Upper lobe of left lung (tissue), 6 donors: ENCODE data around the gene NINJ2. TPM values are rescaled to one million over a fixed set of nuclear protein-coding genes. Genes with fewer than 3 reads are reported as not detected.

Source experiments
- ATAC-seq, 2 donors: fragments of 200-7000 bp; cut with Tn5 transposase; one replicate each; pipeline ENCODE4 v1.9.1; 2022; ENCODE audit warnings: mild to moderate bottlenecking in 2 of 2, moderate library complexity in 2 of 2; ENCODE audit not compliant: low FRiP score in 2 of 2
- DNase-seq, 2 donors: peaks; one replicate each; pipeline ENCODE4 v3.0.0-alpha.2; 2019 to 2020
- H3K27ac ChIP-seq, 4 donors: fragments of 200-600 bp; sonication (generic); one replicate each; pipeline ENCODE4 v1.5.1; 2016 to 2019
- H3K27me3 ChIP-seq, 4 donors: fragments of 200-600 bp; sonication (generic); one replicate each; pipeline ENCODE4 v1.5.1; 2017 to 2019
- H3K36me3 ChIP-seq, 4 donors: fragments of 200-600 bp; sonication (generic); one replicate each; pipeline ENCODE4 v1.5.1; 2016 to 2019
- H3K4me1 ChIP-seq, 4 donors: fragments of 200-600 bp; sonication (generic); one replicate each; pipeline ENCODE4 v1.5.1; 2018 to 2019
- H3K4me3 ChIP-seq, 4 donors: fragments of 200-600 bp; sonication (generic); one replicate each; pipeline ENCODE4 v1.5.1; 2017 to 2019; ENCODE audit warnings: mild to moderate bottlenecking in 2 of 4, moderate library complexity in 1 of 4
- H3K9me3 ChIP-seq, 4 donors: fragments of 200-600 bp; sonication (generic); one replicate each; pipeline ENCODE4 v1.5.1; 2018 to 2019
- CTCF ChIP-seq, 6 experiments: fragments of 450-650 bp in 4 of 6; fragments of 200-600 bp in 2 of 6; sonication (generic) in 2 of 6; IDR thresholded peaks; one replicate each; pipeline ENCODE4 v1.5.1; 2016 to 2019; ENCODE audit warnings: antibody characterized with exemption in 6 of 6
- EP300 ChIP-seq, 4 donors: sonication (generic); formaldehyde crosslinking; IDR thresholded peaks; one replicate each; pipeline ENCODE4 v1.5.1; 2017; ENCODE audit warnings: antibody characterized with exemption in 4 of 4, control low read depth in 2 of 4
- POLR2A ChIP-seq, 4 donors: fragments of 450-650 bp; IDR thresholded peaks; one replicate each; pipeline ENCODE4 v1.5.1; 2016 to 2017; ENCODE audit warnings: antibody characterized with exemption in 4 of 4, mild to moderate bottlenecking in 2 of 4
- POLR2AphosphoS5 ChIP-seq, 2 donors: sonication (generic); formaldehyde crosslinking; IDR thresholded peaks; one replicate each; pipeline ENCODE4 v1.5.1; 2017; ENCODE audit warnings: antibody characterized with exemption in 2 of 2
- WGBS, 2 donors: methylation state at CpG; one replicate each; pipeline ENCODE4 v1.1.5; 2017 to 2018; 5-methylcytosine and 5-hydroxymethylcytosine counted together
- total RNA-seq, 6 donors: library from RNA; depleted of rRNA in 4 of 6; stranded (reverse); fragments of >200 nt in 4 of 6; gene quantifications; one replicate each; pipeline versions ENCODE4 v1.1.0 to v1.2.1, GENCODE V29; 2016 to 2021
- donor health status: DM: no; HTN: no; CAD: no; lungs with moderate emphysema.
- donor health status: DM: no; HTN: yes; CAD: no; lungs with severe emphysema.

Gene NINJ2
- total RNA-seq, 6 donors from 2014 or later, result 15.6 to 73.3 (median 36.2) TPM

- ATAC-seq, result no peak
- Histone ChIP-seq H3K27ac (no peak overlapping the region), H3K27me3 (no peaks in the 10 kb centered on the region), H3K9me3 (peaks cover 0 to 5% (median 2%) of the 10 kb centered on the region in 4 donors), H3K4me3 (no peak overlapping the region), H3K36me3 (no peaks in the 10 kb centered on the region), H3K4me1 (no peaks in the 10 kb centered on the region)
- no peak for DNase-seq
- 86 to 87% methylated on average over 4 of the region's 4 CpGs for WGBS, 2 donors
- TF ChIP-seq POLR2A (IDR thresholded peaks at IDR 0.05) (no peak), EP300 (IDR thresholded peaks at IDR 0.05) (no peak), CTCF (IDR thresholded peaks at IDR 0.05) (no peak), POLR2AphosphoS5 (IDR thresholded peaks at IDR 0.05) (no peak)
Observed at GRCh38 chr12:527729-528128, 135.5 kb downstream of the NINJ2 start.

GRCh38 chr12:527241-527640 lies 136.0 kb downstream of the NINJ2 start:
- Histone ChIP-seq H3K9me3 (peaks cover 0 to 5% (median 1%) of the 10 kb centered on the region in 4 donors), H3K36me3 (no peaks in the 10 kb centered on the region), H3K4me1 (no peaks in the 10 kb centered on the region), H3K4me3 (no peak overlapping the region), H3K27ac (no peak overlapping the region), H3K27me3 (no peaks in the 10 kb centered on the region)
- ATAC-seq (no peak), DNase-seq (no peak)
- 81 to 91% methylated on average over 4 to 6 of the region's 7 CpGs for WGBS, 2 donors
- no peak for TF ChIP-seq POLR2AphosphoS5 (IDR thresholded peaks at IDR 0.05)
- TF ChIP-seq CTCF (IDR thresholded peaks at IDR 0.05), result no peak
- TF ChIP-seq POLR2A (IDR thresholded peaks at IDR 0.05), result no peak
- TF ChIP-seq EP300 (IDR thresholded peaks at IDR 0.05), result no peak

GRCh38 chr12:526089-526488 lies 137.2 kb downstream of the NINJ2 start:
- no peak overlapping the region for H3K27ac ChIP-seq
- DNase-seq (no peak), ATAC-seq (no peak)
- no peaks in the 10 kb centered on the region for H3K4me1 ChIP-seq
- H3K9me3 ChIP-seq, result no peaks in the 10 kb centered on the region
- no peaks in the 10 kb centered on the region for H3K36me3 ChIP-seq
- TF ChIP-seq POLR2AphosphoS5 (IDR thresholded peaks at IDR 0.05) (no peak), CTCF (IDR thresholded peaks at IDR 0.05) (no peak), POLR2A (IDR thresholded peaks at IDR 0.05) (no peak), EP300 (IDR thresholded peaks at IDR 0.05) (no peak)
- 69 to 88% methylated on average over 6 of the region's 6 CpGs for WGBS, 2 donors
- no peaks in the 10 kb centered on the region for H3K27me3 ChIP-seq
- H3K4me3 ChIP-seq, result no peak overlapping the region

- no peak overlapping the region for H3K27ac ChIP-seq
- H3K9me3 ChIP-seq, result no peaks in the 10 kb centered on the region
- no peaks in the 10 kb centered on the region for H3K27me3 ChIP-seq
- ATAC-seq (no peak), DNase-seq (no peak)
- TF ChIP-seq POLR2AphosphoS5 (IDR thresholded peaks at IDR 0.05) (no peak), EP300 (IDR thresholded peaks at IDR 0.05) (no peak), POLR2A (IDR thresholded peaks at IDR 0.05) (no peak), CTCF (IDR thresholded peaks at IDR 0.05) (no peak)
- WGBS, 2 donors, result 70 to 73% methylated on average over 10 of the region's 10 CpGs
- H3K4me3 ChIP-seq, result no peak overlapping the region
- H3K4me1 ChIP-seq, result no peaks in the 10 kb centered on the region
- H3K36me3 ChIP-seq, result no peaks in the 10 kb centered on the region
Observed at GRCh38 chr12:524167-524951, 138.9 kb downstream of the NINJ2 start.
